NCI-H2196 (cell line): ENCODE data around the gene NMU.
"Not testable (repeated sequence)": the region's sequence is repeated elsewhere in the genome, so short reads cannot be mapped to it uniquely, and the experiment has no call there.

Experiments used
- DNase-seq: peaks from one replicate; lab custom pipeline; 2025; ENCODE audit not compliant: unreplicated experiment; lab: John Stamatoyannopoulos, UW

Gene NMU, protein sequence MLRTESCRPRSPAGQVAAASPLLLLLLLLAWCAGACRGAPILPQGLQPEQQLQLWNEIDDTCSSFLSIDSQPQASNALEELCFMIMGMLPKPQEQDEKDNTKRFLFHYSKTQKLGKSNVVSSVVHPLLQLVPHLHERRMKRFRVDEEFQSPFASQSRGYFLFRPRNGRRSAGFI

DNA sequence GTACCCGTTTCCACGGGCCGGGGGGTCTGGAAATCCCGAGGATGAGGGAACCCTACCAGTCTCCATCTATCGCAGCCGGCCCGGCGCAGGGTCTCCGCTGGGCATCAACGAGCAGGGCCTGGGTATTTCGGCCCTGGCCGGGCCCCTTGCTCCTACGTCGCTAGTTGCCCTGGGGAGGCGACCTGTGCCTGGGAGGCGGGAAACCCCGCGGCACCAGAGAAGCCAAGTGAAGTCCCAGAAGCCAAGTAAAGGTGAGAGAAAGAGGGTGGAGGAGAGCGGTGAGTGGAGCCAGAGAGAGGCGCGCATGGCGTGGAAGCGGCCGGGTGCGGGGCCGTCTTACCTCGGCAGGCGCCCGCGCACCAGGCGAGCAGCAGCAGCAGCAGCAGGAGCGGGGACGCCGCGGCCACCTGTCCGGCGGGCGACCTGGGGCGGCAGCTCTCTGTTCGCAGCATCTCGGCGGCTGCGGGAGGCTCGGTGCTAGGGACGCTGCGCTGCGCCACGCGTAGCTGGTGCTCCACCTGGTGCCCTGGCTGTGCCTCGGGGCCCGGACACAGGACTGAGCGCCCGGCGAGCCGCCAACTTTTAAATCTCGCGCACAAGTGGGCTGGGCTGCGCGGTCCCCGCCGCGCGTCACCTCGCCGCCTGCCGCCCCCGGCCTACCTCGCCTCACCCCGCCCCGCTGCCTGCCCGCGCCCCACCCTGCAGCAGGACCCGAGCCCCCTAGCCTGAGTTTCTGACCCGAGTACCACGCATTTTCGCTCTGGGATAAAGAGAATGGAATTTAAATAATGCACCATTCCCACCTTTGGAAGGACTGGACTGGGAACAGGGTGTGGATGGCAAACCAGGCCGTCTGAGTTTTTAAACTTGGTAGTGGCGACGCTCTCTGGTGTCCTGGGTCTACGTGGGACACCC, at the start of gene NMU:
Gene NMU, minus strand, starts transcription at position 558 of the 915 bp plus-strand sequence. Its CDS starts 106 bp downstream, at position 452.
- no peak for DNase-seq

DNA sequence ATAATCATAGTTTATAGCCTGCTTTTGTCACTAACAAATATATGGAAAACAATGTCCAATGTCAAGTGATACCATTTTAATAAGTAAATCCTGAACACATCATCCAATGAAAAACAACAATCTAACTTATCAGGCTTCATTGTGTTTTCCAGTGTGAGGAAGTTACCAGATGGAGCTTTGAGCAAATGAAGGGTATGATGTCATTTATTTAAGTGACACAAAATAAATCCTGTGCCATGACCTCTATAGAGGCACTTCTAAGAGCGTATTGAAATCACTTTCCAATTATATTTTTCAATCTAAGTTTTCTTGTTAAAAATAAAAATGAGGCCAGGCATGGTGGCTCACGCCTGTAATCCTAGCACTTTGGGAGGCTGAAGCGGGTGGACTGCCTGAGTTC, 48.2 kb upstream of the NMU start:
- no peak for DNase-seq

DNA sequence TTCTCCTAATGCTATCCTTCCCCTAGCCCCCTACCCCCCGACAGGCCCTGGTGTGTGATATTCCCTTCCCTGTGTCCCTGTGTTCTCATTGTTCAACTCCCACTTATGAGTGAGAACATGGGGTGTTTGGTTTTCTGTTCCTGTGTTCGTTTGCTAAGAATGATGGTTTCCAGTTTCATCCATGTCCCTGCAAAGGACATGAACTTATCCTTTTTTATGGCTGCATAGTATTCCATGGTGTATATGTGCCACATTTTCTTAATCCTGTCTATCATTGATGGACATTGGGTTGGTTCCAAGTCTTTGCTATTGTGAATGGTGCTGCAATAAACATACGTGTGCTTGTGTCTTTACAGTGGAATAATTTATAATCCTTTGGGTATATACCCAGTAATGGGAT, 46.7 kb upstream of the NMU start:
- not testable (repeated sequence) for DNase-seq

DNA sequence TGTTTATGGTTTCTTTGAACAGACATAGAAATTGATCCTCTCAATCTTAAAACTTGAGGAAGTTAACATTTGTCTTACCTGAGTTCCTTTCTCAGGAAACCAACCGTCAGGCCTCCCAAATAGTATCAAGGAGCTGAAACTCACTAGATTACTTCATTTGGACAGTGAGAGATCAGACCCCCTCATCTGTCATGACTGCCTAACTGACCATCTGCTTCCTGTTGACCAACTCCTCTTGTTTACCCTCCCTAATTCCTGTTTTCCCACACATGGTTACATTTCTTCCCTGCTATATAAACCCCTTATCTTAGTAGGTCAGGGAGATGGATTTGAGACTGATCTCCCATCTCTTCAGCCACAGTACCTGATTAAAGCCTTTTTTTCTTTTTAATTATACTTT, 46.2 kb upstream of the NMU start:
- no peak for DNase-seq

DNA sequence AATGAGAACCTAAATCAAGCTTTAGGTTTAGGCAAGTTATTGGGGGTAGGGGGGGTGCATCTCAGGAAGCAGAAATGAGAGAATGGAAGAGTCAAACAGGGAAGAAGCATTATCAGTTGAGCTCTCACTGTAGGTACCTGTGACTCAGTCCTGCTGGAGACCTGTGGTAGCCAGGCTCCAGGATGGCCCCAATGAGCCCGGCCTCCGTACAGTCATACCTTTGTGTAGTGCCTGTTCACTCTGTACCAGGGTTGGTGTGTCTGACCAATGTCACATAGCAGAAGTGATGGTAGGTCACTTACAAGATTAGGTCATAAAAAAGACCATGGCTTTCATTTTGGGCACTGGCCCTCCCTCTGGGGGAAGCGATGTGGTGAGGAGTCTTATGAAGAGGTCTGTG, 45.3 kb upstream of the NMU start:
- no peak for DNase-seq

DNA sequence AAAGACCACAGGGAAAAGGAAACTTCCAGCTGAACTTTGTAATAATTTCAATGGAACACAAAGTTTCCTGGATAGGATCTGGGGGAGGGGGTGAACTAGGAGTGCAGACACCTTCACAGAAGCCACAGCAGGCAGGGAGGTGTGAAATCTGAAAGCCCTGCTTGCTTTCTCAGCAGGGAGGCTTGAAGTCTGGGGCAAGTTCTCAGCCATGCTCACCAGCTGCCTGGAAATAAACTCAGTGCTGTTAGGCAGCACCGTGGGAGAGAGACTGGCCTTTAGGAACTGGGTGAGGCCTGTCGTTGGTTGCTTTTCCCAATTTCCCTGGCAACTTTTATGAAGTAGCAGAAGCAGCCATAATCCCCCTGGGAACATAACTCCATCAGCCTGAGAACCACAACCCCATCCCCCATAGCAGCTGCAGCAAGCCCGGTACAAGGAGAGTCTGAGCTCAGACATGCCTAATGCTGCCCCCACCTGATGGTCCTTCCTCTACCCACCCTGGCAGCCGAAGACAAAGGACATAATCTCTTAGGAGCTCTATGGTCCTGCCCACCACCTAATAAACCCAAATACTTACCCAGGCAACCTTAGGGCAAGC, 39.2 kb upstream of the NMU start:
- no peak for DNase-seq

DNA sequence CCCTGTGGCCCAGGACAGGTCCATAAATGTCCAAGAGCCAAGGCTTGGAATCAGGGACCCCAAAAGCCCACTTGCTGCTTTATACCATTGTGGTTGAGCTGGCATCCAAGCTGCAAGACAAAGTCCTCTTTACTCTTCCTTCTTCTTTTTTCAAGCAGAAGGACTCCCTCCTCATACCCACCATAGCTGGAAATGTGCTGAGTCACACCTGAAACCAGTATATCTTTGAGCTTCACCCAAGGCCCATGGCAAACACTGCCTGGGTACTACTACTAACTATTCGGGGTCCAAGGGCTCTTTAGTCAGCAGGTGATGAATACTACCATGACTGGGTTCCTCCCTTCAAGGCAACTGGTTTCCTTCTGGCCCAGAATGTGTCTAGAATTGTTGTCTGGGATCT, 37.3 kb upstream of the NMU start:
- DNase-seq: no peak

DNA sequence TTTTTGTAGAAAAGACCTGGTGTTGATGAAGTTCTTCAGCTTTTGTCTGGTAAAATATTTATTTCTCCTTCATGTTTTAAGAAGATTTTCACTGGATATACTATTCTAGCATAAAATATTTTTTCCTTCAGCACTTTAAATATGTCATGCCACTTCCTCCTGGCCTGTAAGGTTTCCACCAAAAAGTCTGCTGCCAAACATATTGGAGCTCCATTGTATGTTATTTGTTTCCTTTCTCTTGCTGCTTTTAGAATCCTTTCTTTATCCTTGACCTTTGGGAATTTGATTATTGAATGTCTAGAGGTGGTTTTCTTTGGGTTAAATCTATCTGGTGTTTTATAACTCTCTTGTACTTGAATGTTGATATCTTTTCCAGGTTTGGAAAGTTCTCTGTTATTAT, 35.6 kb upstream of the NMU start:
- DNase-seq: no peak

DNA sequence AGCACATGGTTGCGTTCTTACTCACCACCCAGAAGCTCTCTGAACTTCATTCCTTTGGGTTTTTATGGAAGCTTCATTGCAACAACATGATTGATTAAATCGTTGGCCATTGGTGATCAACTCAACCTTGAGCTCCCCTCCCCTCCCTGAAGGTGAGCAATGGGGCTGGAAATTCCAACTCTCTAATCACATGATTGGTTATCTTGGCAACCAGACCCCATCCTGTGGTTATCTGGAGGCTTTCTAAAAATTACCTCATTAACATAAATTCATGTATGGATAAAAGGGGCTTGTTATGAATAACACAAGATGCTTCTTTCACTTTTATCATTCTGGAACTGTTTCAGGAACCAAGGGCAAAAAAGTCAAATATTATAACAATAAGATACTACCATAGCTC, 34.6 kb upstream of the NMU start:
- DNase-seq: no peak

DNA sequence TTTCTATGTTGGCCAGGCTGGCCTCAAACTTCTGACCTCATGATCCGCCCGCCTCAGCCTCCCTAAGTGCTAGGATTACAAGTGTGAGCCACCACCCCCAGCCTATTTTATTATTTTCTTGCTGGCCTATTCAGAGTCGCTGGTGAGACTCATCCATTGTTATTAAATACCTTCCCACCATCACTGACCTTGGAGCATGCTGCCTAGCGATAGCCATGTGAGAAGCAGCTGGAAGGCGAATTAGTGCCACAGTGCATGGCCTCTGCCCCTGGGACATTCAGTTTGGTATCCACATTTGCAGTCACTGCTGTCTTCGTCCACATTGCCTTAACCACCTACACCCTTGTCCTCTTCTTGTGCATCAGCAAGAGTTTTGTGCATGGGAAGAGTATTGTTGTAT, 32.4 kb upstream of the NMU start:
- DNase-seq: no peak

DNA sequence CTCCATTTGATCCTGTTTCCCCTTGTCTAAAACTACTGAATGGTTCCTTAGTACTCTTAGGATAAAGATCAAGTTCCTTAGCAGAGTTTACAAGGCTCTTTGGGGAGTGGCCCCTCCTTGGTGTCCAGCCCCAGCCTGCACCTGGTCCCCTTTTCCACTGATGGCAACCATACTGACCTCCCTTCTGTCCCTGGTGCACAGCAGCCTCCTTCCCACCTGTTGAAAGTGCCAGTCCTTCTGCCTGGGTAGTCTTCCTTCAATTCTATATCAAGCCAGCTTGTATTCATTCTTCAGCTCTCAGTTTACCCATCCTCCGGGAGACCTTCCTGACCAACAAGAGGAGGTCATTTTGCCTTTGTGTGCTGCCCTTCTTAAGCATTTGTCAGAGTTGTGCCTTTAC, 30.4 kb upstream of the NMU start:
- no peak for DNase-seq

DNA sequence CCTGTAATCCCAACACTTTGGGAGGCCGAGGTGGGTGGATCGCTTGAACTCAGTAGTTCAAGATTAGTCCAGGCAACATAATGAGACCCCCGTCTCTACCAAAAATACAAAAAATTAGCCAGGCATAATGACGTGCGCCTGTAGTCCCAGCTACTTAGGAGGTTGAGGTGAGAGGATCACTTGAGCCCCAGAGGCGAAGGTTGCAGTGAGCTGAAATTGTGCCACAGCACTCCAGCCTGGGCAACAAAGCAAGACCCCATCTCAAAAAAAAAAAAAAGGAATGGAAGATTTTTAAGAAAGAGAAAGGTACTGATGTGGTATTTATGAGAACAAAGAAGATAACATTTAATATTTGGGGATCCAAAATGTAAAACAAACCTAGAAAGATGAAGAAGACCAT, 27.0 kb upstream of the NMU start:
- no peak for DNase-seq

DNA sequence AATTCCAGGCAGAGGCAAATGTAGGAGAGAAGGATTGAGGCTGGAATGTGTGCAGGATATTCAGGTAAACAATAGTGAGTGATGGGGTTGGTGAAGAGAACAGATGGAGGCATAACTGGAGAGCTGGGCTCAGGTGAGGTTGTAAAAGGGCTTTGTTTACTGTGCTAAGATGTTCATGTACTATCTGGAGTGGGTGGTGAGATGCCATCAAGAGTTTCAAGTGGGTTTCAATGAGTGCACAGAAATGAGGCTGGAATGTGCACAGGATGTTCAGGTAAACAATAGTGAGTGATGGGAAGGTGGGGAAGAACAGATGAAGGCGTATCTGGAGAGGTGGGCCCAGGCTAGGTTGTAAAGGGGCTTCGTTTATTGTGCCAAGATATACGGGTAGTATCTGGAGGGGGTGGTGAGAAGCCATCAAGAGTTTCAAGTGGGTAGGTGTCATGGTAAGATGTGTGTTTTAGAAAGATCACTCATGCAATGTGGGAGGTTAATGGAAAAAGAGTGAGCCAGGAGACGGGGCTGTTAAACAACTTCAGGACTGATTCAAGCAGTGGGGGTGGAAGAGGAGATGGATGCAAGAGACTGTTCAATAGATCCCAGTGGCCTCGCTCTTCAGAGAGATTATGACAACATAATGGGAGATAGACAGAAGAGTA, 25.4 kb upstream of the NMU start:
- no peak for DNase-seq

DNA sequence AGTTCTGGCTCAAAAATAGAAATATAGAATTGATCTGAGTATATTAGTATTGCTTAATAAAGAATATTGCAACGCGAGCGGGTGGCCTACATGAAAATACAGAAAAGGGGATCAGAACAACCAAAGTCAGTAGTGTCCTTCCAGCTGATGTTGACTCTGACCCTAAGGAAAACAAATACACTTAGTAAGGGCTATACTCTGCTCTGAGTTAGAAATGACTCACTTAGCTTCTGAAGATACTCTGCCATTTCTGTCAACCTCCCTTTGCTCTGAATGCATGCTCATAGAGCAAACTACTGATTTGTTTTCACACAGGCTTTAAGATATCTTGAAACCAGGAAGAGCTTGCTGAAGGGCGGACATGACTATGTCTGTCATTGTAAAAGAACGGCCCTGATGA, 22.6 kb upstream of the NMU start:
- DNase-seq: no peak

DNA sequence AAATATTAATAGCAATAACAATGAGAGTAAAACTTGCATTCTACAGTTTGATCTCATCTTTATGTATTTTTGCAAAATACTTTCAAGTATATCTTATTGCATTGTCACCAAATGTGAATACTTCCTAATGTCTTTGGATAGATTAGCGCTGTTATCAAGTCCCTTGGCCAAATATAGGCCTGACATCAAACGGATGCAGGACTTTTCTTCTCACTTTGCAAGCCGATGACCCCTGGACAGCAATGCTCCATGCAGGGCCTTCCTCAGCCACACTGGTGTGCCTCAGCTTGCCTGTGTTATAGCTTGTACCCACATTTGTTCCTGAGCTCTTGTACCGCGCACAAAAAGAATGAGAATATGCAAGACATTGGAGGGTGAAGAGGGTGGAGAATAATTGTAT, 18.0 kb upstream of the NMU start:
- DNase-seq: no peak

DNA sequence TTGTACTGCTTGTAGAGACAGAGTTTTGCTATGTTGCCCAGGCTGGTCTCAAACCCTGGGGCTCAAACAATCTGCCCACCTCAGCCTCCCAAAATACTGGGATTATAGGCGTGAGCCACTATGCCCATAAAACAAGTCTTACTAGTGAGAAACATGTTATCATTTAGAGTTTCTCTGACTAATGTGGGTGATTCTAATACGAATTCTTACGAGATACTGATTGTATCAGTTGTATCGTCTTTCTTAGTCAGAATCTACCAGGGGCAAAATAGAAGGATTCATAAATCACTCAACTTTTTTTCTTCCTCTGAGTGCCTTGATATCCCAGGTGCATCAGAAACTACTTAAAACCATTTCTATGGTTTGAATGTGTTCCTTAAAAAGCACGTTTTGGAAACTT, 14.4 kb upstream of the NMU start:
- no peak for DNase-seq

DNA sequence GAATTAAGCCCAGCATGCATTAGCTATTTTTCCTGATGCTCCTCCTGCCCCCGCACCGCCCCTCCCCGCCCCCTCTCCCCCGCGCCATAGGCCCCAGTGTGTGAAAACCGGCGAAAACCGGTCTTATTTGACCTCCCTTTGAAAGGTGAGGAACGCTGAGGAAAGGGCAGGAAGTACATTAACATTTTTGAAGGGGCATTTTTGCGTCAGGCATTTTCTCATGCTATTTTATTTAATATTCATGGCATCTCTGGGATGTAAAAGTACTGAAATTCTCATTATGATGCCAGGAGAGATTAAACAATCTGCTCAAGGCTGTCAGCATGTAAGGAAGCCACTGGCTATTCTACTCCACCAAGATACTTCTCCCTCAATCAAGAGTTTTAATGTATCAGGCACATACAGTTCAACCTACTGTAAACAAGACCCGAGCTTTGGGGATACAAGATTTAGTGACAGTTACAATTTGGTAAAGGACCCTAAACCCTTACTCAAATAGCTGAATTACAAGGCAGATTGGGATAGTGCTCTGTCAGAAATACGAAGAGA, 1.2 kb upstream of the NMU start:
- no peak for DNase-seq

DNA sequence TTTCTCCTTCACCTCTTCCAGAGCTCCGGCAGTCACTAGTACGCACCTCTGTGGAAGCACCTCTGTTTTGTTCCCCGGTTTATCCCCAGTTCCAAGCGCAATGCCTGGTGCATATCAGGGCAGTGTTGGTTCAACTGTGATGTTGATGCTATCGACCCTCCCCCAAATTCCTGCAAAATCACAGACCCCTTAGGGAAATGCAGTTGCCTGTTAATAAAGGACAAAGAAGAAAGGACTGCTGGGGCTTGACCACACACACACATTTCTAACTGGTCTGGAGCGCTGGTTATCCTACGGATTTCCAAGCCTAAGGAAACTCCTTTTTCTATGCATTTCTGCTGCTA, 530 bp upstream of the NMU start:
- no peak for DNase-seq

DNA sequence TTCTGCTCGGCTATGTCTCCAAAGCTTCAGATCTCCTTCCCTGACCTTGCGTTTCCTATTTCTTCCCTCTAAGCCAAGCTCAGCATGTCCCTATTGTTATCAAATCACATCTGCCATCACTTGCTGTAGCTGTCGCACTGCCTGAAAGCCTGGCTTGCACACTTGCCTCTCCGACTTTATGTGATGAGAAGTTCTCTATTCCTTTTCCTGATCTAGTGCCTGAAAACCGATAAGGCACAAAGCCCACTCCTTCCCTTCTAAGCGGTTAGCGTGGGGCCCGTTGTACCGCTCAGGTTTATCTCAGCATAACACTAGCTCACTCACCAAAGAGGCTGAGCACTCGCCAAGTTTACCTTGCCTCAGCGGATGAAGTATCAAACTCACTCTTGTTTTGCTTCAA, 816 bp downstream of the NMU start:
- DNase-seq: no peak

DNA sequence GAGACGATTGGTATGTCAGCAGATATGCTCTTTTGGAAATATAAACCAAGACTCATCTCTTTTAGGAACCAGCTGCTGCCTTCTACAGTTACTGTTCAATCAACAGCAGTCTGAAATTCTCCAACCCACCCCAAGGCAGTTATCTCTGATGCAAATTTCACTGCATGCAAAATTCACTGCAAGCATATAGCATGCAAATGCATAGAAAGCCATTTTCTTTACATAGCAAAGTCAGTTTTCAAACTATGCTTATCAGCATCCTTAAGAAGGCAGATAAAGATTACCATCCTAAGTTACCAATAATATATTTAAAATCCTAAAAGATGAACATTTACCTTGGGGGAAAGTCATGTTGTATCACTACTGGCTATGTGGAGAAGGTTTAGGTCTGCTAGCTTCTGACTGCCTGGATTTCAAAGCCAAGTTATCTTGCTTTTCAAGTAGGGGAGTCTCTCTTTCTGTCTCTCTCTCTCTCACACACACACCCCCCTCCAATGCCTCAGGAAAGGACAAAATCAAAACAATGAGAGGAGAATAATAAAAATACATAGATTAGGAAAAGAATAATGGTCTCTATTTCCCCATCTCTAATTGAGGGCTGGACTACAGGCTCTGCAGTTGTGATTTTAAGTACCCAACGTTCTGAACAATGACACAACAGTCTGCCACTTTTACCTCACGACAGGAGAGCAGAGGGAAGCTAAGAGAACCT, 1.5 kb downstream of the NMU start:
- DNase-seq: no peak

DNA sequence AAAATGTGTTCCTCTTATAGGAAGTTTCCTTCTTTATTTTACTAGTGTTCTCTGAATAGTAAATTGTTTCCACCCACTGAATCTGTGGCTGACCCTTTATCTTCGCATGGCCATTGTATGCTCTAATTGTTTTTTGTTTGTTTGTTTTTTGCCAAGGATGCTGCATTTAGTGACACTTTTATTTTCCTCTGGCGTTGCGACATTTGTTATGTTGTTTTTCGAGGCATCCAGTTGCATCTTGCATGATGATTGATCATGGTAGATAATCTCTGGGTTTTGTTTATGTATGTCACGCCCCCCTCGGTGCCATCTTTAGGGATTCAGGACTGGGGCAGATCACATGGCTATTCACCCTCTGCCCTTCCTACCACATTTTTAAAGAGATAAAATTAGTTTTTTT, 2.2 kb downstream of the NMU start:
- no peak for DNase-seq
